ENCODE results near the gene PRDM16. TPM values are rescaled to one million over a fixed set of nuclear protein-coding genes. Genes with fewer than 3 reads are reported as not detected.

PRDM16 gene
- total RNA-seq, 1 donor from 2014 or later: 0.43 TPM

- peaks cover 15% of the 10 kb centered on the region for H3K4me1 ChIP-seq (ENCODE audit: insufficient read depth, low read length)
- no peak overlapping the region for H2AFZ ChIP-seq (ENCODE audit: low read depth, low read length)
- peaks cover 8% of the 10 kb centered on the region for H3K27me3 ChIP-seq (ENCODE audit: insufficient read depth, low read length)
- FAIRE-seq (no peak), DNase-seq (ENCODE audit: low read depth) (no peak)
- Mint-ChIP-seq H3K36me3 (ENCODE audit: low read depth, unreplicated experiment) (no peaks in the 10 kb centered on the region), H3K9me3 (ENCODE audit: unreplicated experiment) (peaks cover 3% of the 10 kb centered on the region), H3K4me1 (ENCODE audit: low read depth, unreplicated experiment) (peaks cover 4% of the 10 kb centered on the region), H3K4me3 (ENCODE audit: unreplicated experiment) (no peak overlapping the region), H3K27ac (ENCODE audit: unreplicated experiment) (no peak overlapping the region), H3K27me3 (ENCODE audit: low read depth, unreplicated experiment) (peaks cover 56% of the 10 kb centered on the region)
- H3K36me3 ChIP-seq (ENCODE audit: insufficient read depth, low read length): no peaks in the 10 kb centered on the region
- H3K27ac ChIP-seq (ENCODE audit: low read depth, low read length): no peak overlapping the region
- H3K9ac ChIP-seq (ENCODE audit: low read length): no peak overlapping the region
- no peak overlapping the region for H3K4me3 ChIP-seq (ENCODE audit: insufficient read depth, low read depth, low read length)
- peaks cover 3% of the 10 kb centered on the region for H4K20me1 ChIP-seq (ENCODE audit: insufficient read depth, low read length)
- no peaks in the 10 kb centered on the region for H3K79me2 ChIP-seq (ENCODE audit: insufficient read depth, low read length)
- no peaks in the 10 kb centered on the region for H3K9me3 ChIP-seq (ENCODE audit: insufficient read depth, low read depth, low read length)
- no peak for TF ChIP-seq CTCF (IDR thresholded peaks at IDR 0.05; ENCODE audit: insufficient read depth, low read depth, low read length)
- no peak for TF ChIP-seq EZH2 (IDR thresholded peaks at IDR 0.05; ENCODE audit: insufficient read depth, low read length)
- no peak overlapping the region for H3K4me2 ChIP-seq (ENCODE audit: low read length)
Observed at GRCh38 chr1:3355894-3356826, 287.2 kb downstream of the PRDM16 start.

GRCh38 chr1:3356827-3357460 lies 287.9 kb downstream of the PRDM16 start:
- H3K4me1 Mint-ChIP-seq (ENCODE audit: low read depth, unreplicated experiment): peaks cover 4% of the 10 kb centered on the region
- Histone ChIP-seq H3K4me2 (ENCODE audit: low read length) (no peak overlapping the region), H3K79me2 (ENCODE audit: insufficient read depth, low read length) (no peaks in the 10 kb centered on the region), H3K9me3 (ENCODE audit: insufficient read depth, low read depth, low read length) (no peaks in the 10 kb centered on the region), H3K4me3 (ENCODE audit: insufficient read depth, low read depth, low read length) (no peak overlapping the region), H2AFZ (ENCODE audit: low read depth, low read length) (no peak overlapping the region), H4K20me1 (ENCODE audit: insufficient read depth, low read length) (peaks cover 3% of the 10 kb centered on the region), H3K4me1 (ENCODE audit: insufficient read depth, low read length) (peaks cover 12% of the 10 kb centered on the region), H3K27me3 (ENCODE audit: insufficient read depth, low read length) (peaks cover 8% of the 10 kb centered on the region), H3K9ac (ENCODE audit: low read length) (no peak overlapping the region), H3K36me3 (ENCODE audit: insufficient read depth, low read length) (no peaks in the 10 kb centered on the region), H3K27ac (ENCODE audit: low read depth, low read length) (no peak overlapping the region)
- TF ChIP-seq EZH2 (IDR thresholded peaks at IDR 0.05; ENCODE audit: insufficient read depth, low read length) (no peak), CTCF (IDR thresholded peaks at IDR 0.05; ENCODE audit: insufficient read depth, low read depth, low read length) (no peak)
- no peak overlapping the region for H3K4me3 Mint-ChIP-seq (ENCODE audit: unreplicated experiment)
- DNase-seq (ENCODE audit: low read depth) (no peak), FAIRE-seq (no peak)
- H3K27ac Mint-ChIP-seq (ENCODE audit: unreplicated experiment): no peak overlapping the region
- H3K36me3 Mint-ChIP-seq (ENCODE audit: low read depth, unreplicated experiment): no peaks in the 10 kb centered on the region
- H3K9me3 Mint-ChIP-seq (ENCODE audit: unreplicated experiment): peaks cover 4% of the 10 kb centered on the region
- peaks cover 64% of the 10 kb centered on the region for H3K27me3 Mint-ChIP-seq (ENCODE audit: low read depth, unreplicated experiment)

All from astrocyte (in vitro differentiated cells and primary cell).